ENCODE results near the gene ARPP21.
"Not testable (repeated sequence)": the region's sequence is repeated elsewhere in the genome, so short reads cannot be mapped to it uniquely, and the experiment has no call there.

The ARPP21 gene

GRCh38 chr3:35639254-35640186 is at the start of gene ARPP21:
TSS of gene ARPP21 (plus strand) at chr3:35639525. CDS start at chr3:35681752, 42,227 bp downstream.
- DNase-seq (ENCODE audit: low read depth) = peak; percentile 25

- no peak for DNase-seq (ENCODE audit: low read depth)
These were observed 46.6 kb upstream of the ARPP21 start for GRCh38 chr3:35592589-35593295.

- no peak for DNase-seq (ENCODE audit: low read depth)
These were observed 44.6 kb upstream of the ARPP21 start for GRCh38 chr3:35594739-35595138.

GRCh38 chr3:35596335-35596995 is 42.9 kb upstream of the ARPP21 start:
- DNase-seq (ENCODE audit: low read depth) = no peak

- no peak for DNase-seq (ENCODE audit: low read depth)
These were observed 41.8 kb upstream of the ARPP21 start for GRCh38 chr3:35597490-35597889.

GRCh38 chr3:35598804-35599203 is 40.5 kb upstream of the ARPP21 start:
- DNase-seq (ENCODE audit: low read depth) = no peak

DNA sequence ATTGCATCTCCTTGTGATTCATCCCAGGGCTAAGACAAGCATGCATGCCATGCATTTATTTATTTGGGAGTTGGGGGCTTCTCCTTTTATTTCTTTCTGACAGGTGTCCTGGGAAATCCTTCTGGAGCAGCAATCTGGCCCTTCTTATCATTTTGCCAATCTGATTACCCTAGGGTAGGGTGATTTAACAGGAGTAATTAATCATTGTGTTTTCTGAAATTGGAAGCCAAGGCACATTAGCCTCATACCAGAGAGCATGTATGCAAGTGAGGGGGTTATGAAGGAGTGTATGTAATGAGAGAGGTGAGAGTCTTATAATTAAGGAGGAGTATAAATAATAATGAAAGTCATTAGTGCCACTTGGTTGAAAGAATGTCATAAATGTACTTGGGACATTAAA is 37.4 kb upstream of the ARPP21 start:
- DNase-seq (ENCODE audit: low read depth) = no peak

DNA sequence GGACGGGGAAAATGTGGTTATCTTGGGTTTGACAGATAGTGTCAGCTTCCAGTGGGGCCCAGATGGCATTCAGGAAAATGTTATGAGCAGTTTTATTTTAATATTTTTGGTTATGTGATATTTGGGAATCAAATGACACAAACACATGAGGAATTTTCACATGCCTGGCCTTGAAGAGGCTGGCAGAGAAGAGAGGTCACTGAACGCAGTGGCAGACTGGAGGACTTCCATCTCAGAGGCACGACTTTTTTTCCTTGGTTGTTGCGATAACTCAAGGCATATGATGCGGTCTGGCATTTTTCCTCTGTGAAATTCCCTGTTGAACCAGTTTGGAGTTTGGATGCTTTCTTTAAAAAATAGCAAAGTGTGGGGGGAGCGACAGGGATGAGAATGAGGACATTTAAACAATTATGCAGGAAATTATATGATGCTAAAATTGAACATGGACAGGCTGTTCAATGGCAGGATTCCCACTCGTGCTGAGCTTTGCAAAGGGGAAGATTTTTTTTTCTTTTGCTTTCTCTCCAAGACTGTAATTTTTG is 36.9 kb upstream of the ARPP21 start:
- no peak for DNase-seq (ENCODE audit: low read depth)

- DNase-seq (ENCODE audit: low read depth) = no peak
These were observed 23.0 kb upstream of the ARPP21 start for GRCh38 chr3:35616346-35616745.

GRCh38 chr3:35617370-35617769 is 22.0 kb upstream of the ARPP21 start:
- DNase-seq (ENCODE audit: low read depth) = no peak

DNA sequence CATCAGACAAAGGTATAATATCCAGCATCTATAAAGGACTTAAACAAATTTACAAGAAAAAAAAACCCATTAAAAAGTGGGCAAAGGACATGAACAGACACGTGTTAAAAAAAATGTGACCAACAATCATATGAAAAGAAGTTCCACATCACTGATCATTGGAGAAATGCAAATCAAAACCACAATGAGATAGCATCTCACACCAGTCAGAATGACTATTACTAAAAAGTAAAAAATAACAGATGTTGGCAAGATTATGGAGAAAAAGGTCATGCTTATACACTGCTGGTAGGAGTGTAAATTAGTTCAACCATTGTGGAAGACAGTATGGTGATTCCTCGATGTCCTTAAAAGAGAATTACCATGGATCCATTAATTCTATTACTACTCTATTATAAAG is 19.1 kb upstream of the ARPP21 start:
- DNase-seq (ENCODE audit: low read depth) = not testable (repeated sequence)

DNA sequence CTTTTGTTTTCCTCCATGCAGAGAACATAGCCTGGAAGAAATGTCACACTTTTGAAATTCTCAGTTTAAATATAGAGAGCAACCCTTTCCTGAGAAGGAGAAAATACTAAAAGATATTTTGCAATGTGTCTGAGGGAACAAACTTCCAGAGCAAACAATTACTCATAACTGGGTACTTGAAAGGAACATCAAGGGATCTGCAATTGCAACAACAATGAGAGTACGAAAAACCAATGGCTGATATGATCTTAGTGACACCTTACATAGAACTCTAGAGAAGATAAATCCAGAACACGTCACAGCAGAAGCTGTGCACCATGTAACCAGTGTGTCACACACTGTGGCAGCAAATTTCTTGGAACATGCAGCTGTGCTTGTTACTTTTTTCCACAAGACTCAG is 14.6 kb upstream of the ARPP21 start:
- DNase-seq (ENCODE audit: low read depth) = no peak

DNA sequence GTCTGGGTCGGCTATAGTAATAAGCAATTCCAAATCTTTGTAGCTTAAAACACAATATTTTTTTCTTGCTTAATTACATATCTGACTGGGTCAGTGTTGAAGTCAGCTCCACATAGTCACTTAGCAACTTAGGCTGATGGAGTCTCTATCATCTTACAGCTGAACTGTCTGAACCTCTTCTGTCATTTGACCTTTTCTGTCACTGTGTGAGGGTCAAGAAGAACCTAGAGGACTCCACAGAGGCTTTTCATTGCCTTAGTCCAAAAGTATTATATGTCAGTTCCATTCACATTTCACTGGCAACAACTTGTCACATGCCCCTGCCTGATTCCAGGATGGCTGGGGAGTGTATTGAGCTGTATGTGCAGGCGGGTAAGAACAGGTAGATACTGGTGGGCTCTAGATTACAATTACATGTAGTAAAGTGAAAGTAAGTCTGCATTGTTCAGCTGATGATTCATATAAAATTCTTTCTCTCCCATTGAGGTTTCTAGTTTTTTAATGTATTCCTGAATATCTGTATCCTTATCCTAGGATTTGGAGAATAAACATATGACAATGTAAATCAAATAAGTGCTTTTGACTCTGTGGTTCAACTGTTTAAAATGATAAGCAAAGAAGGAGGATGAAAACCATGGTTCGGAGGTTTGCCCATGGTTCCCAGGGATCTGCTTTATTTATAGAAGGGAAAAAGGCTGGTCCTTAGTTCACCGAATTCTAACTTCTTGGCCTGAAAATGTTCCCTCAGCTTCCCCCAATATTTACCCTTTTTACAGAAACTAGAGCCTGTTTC is 5.8 kb upstream of the ARPP21 start:
- no peak for DNase-seq (ENCODE audit: low read depth)

DNA sequence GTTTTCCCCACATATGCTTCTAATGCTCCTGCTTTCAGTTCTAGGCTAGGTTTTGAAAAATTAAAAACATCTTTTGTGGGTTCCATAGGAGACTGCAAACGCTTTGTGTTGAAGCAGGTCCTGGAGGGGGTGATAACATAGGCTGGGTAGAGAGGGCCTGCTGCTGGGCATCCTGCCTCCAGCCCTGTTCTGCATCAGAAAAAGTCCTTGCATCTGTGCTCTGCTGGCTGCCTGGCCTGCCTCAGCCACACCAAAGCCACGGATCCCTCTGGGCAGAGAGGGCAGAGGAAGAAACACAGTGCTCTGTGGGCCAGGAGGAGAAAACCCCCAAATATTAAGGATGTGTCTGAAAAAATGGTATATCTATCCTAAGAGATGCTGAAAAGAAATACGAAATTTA is 3.9 kb upstream of the ARPP21 start:
- DNase-seq (ENCODE audit: low read depth) = no peak

GRCh38 chr3:35635926-35636683 is 3.2 kb upstream of the ARPP21 start:
- no peak for DNase-seq (ENCODE audit: low read depth)

DNA sequence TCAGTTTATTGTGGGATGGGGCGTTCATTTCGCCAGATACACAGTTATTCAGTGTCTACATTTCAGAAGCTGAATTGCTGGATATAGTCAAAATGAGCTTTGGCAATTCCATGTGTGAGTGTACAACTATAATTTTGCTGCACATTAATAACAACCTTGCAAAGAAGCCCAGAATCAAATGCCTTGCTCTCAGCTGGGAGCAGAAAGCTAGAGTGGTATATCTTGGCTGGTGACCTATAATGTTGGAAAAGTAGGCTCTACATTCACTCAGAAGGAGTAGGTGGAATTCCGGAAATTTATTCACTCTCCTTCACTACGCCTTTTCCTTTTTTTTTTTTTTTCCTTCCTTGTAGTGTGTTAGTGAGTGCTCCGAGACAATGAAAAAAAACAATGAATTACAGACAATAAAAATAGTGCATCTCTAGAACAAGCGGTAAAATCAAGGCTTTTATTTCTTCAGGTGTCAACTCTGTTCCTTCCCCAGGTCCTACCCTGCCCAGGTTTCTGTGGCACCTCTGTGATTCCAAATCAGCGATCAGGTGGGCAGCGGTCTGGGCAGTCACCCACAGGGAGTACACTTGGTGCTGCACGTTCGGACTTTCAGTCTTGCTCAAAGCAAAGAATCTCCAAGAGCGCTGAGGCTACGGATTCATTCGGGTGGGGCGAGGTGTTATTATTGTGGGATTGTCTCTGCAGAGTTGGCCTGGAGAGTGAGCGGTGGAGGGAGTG is 910 bp upstream of the ARPP21 start:
- no peak for DNase-seq (ENCODE audit: low read depth)

- no peak for DNase-seq (ENCODE audit: low read depth)
These were observed 408 bp upstream of the ARPP21 start for GRCh38 chr3:35638980-35639253.

GRCh38 chr3:35640190-35641165 is 1.2 kb downstream of the ARPP21 start:
- DNase-seq (ENCODE audit: low read depth) = no peak

- DNase-seq (ENCODE audit: low read depth) = no peak
These were observed 2.0 kb downstream of the ARPP21 start for GRCh38 chr3:35641331-35641730.

Measured in CMK (cell line).